Fibroblast of lung (primary cell): ENCODE results near the gene NFS1. TPM values are rescaled to one million over a fixed set of nuclear protein-coding genes. Genes with fewer than 3 reads are reported as not detected.

Source experiments
- DNase-seq, 2 donors: peaks; one replicate each; pipeline versions ENCODE4 v3.0.0 to v3.0.0-alpha.2; 2010; ENCODE audit warnings: low read depth in 2 of 2
- H2AFZ ChIP-seq: 2 replicates; pipeline ENCODE4 v1.5.1; 2012; ENCODE audit warnings: low read length, control low read depth, inconsistent platforms
- H3K27ac ChIP-seq: 2 replicates; pipeline ENCODE4 v1.5.1; 2011; ENCODE audit warnings: low read length, control low read depth; ENCODE audit not compliant: insufficient read depth
- H3K27me3 ChIP-seq: 2 replicates; pipeline ENCODE4 v1.5.1; 2011; ENCODE audit warnings: mild to moderate bottlenecking, low read length; ENCODE audit not compliant: control insufficient read depth, insufficient read depth
- H3K36me3 ChIP-seq: 2 replicates; pipeline ENCODE4 v1.5.1; 2011; ENCODE audit warnings: low read length; ENCODE audit not compliant: control insufficient read depth, insufficient read depth
- H3K4me1 ChIP-seq: 2 replicates; pipeline ENCODE4 v1.5.1; 2011; ENCODE audit warnings: low read length; ENCODE audit not compliant: control insufficient read depth, insufficient read depth; ENCODE audit errors: extremely low read depth
- H3K4me2 ChIP-seq: 2 replicates; pipeline ENCODE4 v1.5.1; 2011; ENCODE audit warnings: low read length, control low read depth; ENCODE audit not compliant: insufficient read depth; ENCODE audit errors: extremely low read depth
- H3K4me3 ChIP-seq, 4 experiments: fragments of 200-600 bp in 1 of 4; sonication (generic) in 1 of 4; replicated peaks in 1 of 4; 2 replicates each; pipeline ENCODE4 v1.5.1; 2011 to 2016; ENCODE audit warnings: low read length in 4 of 4, low read depth in 3 of 4, mild to moderate bottlenecking in 3 of 4, control low read depth in 2 of 4, inconsistent platforms in 1 of 4, mixed read lengths in 1 of 4; ENCODE audit not compliant: insufficient read depth in 1 of 4; ENCODE audit errors: control extremely low read depth in 1 of 4
- H3K79me2 ChIP-seq: 2 replicates; pipeline ENCODE4 v1.5.1; 2012; ENCODE audit warnings: mild to moderate bottlenecking, low read length, inconsistent platforms; ENCODE audit not compliant: control insufficient read depth, insufficient read depth
- H3K9ac ChIP-seq: 2 replicates; pipeline ENCODE4 v1.5.1; 2011; ENCODE audit warnings: mild to moderate bottlenecking, low read length, control low read depth; ENCODE audit not compliant: insufficient read depth
- H3K9me3 ChIP-seq: 2 replicates; pipeline ENCODE4 v1.5.1; 2012; ENCODE audit warnings: low read depth, low read length; ENCODE audit not compliant: control insufficient read depth, insufficient read depth
- H4K20me1 ChIP-seq: 2 replicates; pipeline ENCODE4 v1.5.1; 2011; ENCODE audit warnings: low read length; ENCODE audit not compliant: control insufficient read depth, insufficient read depth; ENCODE audit errors: extremely low read depth
- CTCF ChIP-seq, 2 donors: IDR thresholded peaks in 1 of 2; conservative IDR thresholded peaks in 1 of 2; 1 replicate in 1 of 2; 2 replicates in 1 of 2; pipeline ENCODE4 v1.5.1; 2011 to 2012; ENCODE audit warnings: low read length in 2 of 2, control low read depth in 1 of 2, inconsistent platforms in 1 of 2, low read depth in 1 of 2, mild to moderate bottlenecking in 1 of 2
- EZH2 ChIP-seq: IDR thresholded peaks from 2 replicates; pipeline ENCODE4 v1.5.1; 2012; ENCODE audit warnings: low read length, control low read depth, mild to moderate bottlenecking; ENCODE audit errors: missing control alignments
- polyA plus RNA-seq, 2 donors: library from polyadenylated mRNA; depleted of rRNA in 1 of 2; stranded (reverse) in 1 of 2; unstranded in 1 of 2; fragments of >200 nt; gene quantifications; 2 replicates each; pipeline ENCODE4 v1.2.1, GENCODE V29; 2011 to 2012; ENCODE audit warnings: missing spikeins in 1 of 2
- total RNA-seq: library from RNA; depleted of rRNA; stranded (reverse); fragments of >200 nt; gene quantifications from 2 replicates; pipeline ENCODE4 v1.2.1, GENCODE V29; 2014

NFS1 gene
- total and polyA plus RNA-seq, 2 donors (not counting 1 experiment from before 2014, with no cell fraction given), result 31.7 to 34.7 TPM

- TF ChIP-seq EZH2 (no peak), CTCF (conservative IDR thresholded peaks at IDR 0.05 in 1 of 2, IDR thresholded peaks at IDR 0.05 in 1 of 2; ENCODE audit: low read depth in 1 of 2, low read length in 2 of 2) (no peak)
- Histone ChIP-seq H2AFZ (no peak overlapping the region), H3K27me3 (no peaks in the 10 kb centered on the region), H3K9ac (no peak overlapping the region), H3K36me3 (peaks cover 5% of the 10 kb centered on the region), H3K4me2 (peak overlapping the region; percentile 81), H3K4me1 (peaks cover 14% of the 10 kb centered on the region), H3K79me2 (peaks cover 25% of the 10 kb centered on the region), H4K20me1 (no peaks in the 10 kb centered on the region), H3K27ac (no peak overlapping the region), H3K9me3 (no peaks in the 10 kb centered on the region), H3K4me3 (peak overlapping the region in 2 of 4 experiments; percentile 85 to 100)
- DNase-seq, result no peak
Observed at GRCh38 chr20:35697696-35698297, 1.4 kb downstream of the NFS1 start.

GRCh38 chr20:35695978-35696377 is 3.2 kb downstream of the NFS1 start:
- H3K4me2 ChIP-seq, result no peak overlapping the region
- H3K4me1 ChIP-seq, result peaks cover 6% of the 10 kb centered on the region
- DNase-seq, result no peak
- no peak overlapping the region for H3K27ac ChIP-seq
- peaks cover 2% of the 10 kb centered on the region for H3K36me3 ChIP-seq
- H3K9ac ChIP-seq, result no peak overlapping the region
- no peaks in the 10 kb centered on the region for H3K27me3 ChIP-seq
- TF ChIP-seq CTCF (conservative IDR thresholded peaks at IDR 0.05 in 1 of 2, IDR thresholded peaks at IDR 0.05 in 1 of 2; ENCODE audit: low read depth in 1 of 2, low read length in 2 of 2) (no peak), EZH2 (no peak)
- no peak overlapping the region for H2AFZ ChIP-seq
- no peak overlapping the region for H3K4me3 ChIP-seq
- H3K9me3 ChIP-seq, result no peaks in the 10 kb centered on the region
- peaks cover 22% of the 10 kb centered on the region for H3K79me2 ChIP-seq
- H4K20me1 ChIP-seq, result no peaks in the 10 kb centered on the region

- H3K79me2 ChIP-seq, result peaks cover 15% of the 10 kb centered on the region
- H3K36me3 ChIP-seq, result no peaks in the 10 kb centered on the region
- no peak for DNase-seq
Observed at GRCh38 chr20:35695245-35695749, 3.9 kb downstream of the NFS1 start.

More at GRCh38 chr20:35695245-35695749, 3.9 kb downstream of the NFS1 start:
- Histone ChIP-seq H3K27ac (no peak overlapping the region), H3K4me2 (no peak overlapping the region), H3K4me1 (peaks cover 3% of the 10 kb centered on the region), H2AFZ (no peak overlapping the region), H3K27me3 (no peaks in the 10 kb centered on the region), H3K9ac (no peak overlapping the region), H3K9me3 (no peaks in the 10 kb centered on the region), H4K20me1 (no peaks in the 10 kb centered on the region), H3K4me3 (no peak overlapping the region)
- no peak for TF ChIP-seq EZH2
- TF ChIP-seq CTCF (conservative IDR thresholded peaks at IDR 0.05 in 1 of 2, IDR thresholded peaks at IDR 0.05 in 1 of 2; ENCODE audit: low read depth in 1 of 2, low read length in 2 of 2), result no peak
